NCI-H226 (cell line): ENCODE data around the gene ATP2B2.

Experiments
- DNase-seq: peaks from one replicate; pipeline ENCODE4 v3.0.0-alpha.2; 2015

Gene ATP2B2

GRCh38 chr3:10338591-10339353 lies 166.6 kb downstream of the ATP2B2 start:
- no peak for DNase-seq

GRCh38 chr3:10338164-10338470 lies 167.3 kb downstream of the ATP2B2 start:
- no peak for DNase-seq

GRCh38 chr3:10337323-10338163 lies 167.8 kb downstream of the ATP2B2 start:
- no peak for DNase-seq

GRCh38 chr3:10336761-10337160 lies 168.6 kb downstream of the ATP2B2 start:
- DNase-seq: no peak

GRCh38 chr3:10335871-10336622 lies 169.3 kb downstream of the ATP2B2 start:
- no peak for DNase-seq

GRCh38 chr3:10335190-10335738 lies 170.1 kb downstream of the ATP2B2 start:
- no peak for DNase-seq

- no peak for DNase-seq
Observed at GRCh38 chr3:10334459-10334858, 170.9 kb downstream of the ATP2B2 start.

- no peak for DNase-seq
Observed at GRCh38 chr3:10334042-10334441, 171.3 kb downstream of the ATP2B2 start.

GRCh38 chr3:10333349-10333650 lies 172.1 kb downstream of the ATP2B2 start:
- DNase-seq: no peak

GRCh38 chr3:10332481-10333348 lies 172.7 kb downstream of the ATP2B2 start:
- no peak for DNase-seq

- no peak for DNase-seq
Observed at GRCh38 chr3:10331320-10331719, 174.1 kb downstream of the ATP2B2 start.

GRCh38 chr3:10330319-10330718 lies 175.1 kb downstream of the ATP2B2 start:
- DNase-seq: no peak

- DNase-seq: no peak
Observed at GRCh38 chr3:10329495-10330015, 175.8 kb downstream of the ATP2B2 start.

- DNase-seq: no peak
Observed at GRCh38 chr3:10328460-10329071, 176.8 kb downstream of the ATP2B2 start.

GRCh38 chr3:10327592-10327991 lies 177.8 kb downstream of the ATP2B2 start:
- no peak for DNase-seq

- DNase-seq: no peak
Observed at GRCh38 chr3:10322352-10322710, 183.1 kb downstream of the ATP2B2 start.

GRCh38 chr3:10321630-10322351 lies 183.6 kb downstream of the ATP2B2 start:
- DNase-seq: no peak

- DNase-seq: no peak
Observed at GRCh38 chr3:10320320-10320677, 185.1 kb downstream of the ATP2B2 start.

GRCh38 chr3:10319804-10320203 lies 185.6 kb downstream of the ATP2B2 start:
- DNase-seq: no peak

GRCh38 chr3:10319251-10319650 lies 186.1 kb downstream of the ATP2B2 start:
- no peak for DNase-seq

- DNase-seq: no peak
Observed at GRCh38 chr3:10317961-10318350, 187.4 kb downstream of the ATP2B2 start.
